Breast epithelium (tissue), 3 donors: ENCODE results near the gene PRR3.

Source experiments
- CTCF ChIP-seq, 3 donors: fragments of 450-650 bp; IDR thresholded peaks; one replicate each; pipeline ENCODE4 v1.5.1; 2016 to 2017; ENCODE audit warnings: antibody characterized with exemption in 3 of 3, mild to moderate bottlenecking in 3 of 3, moderate library complexity in 3 of 3
- POLR2A ChIP-seq: fragments of 450-650 bp; IDR thresholded peaks from one replicate; pipeline ENCODE4 v1.6.1; 2016; ENCODE audit warnings: antibody characterized with exemption, mild to moderate bottlenecking, moderate library complexity
- POLR2AphosphoS5 ChIP-seq, 3 donors: sonication (generic); formaldehyde crosslinking; IDR thresholded peaks; one replicate each; pipeline ENCODE4 v1.6.1; 2017; ENCODE audit warnings: antibody characterized with exemption in 3 of 3

- TF ChIP-seq CTCF (IDR thresholded peaks at IDR 0.05) (no peak), POLR2A (no peak), POLR2AphosphoS5 (IDR thresholded peaks at IDR 0.05) (no peak)
Observed at GRCh38 chr6:30530014-30530413, 27.1 kb upstream of the PRR3 start.
